Measurements from ENCODE around the gene C12orf54. TPM values are rescaled to one million over a fixed set of nuclear protein-coding genes. Genes with fewer than 3 reads are reported as not detected.
"Not testable (repeated sequence)": the region's sequence is repeated elsewhere in the genome, so short reads cannot be mapped to it uniquely, and the experiment has no call there.

C12orf54 gene
- total RNA-seq, 1 donor from 2014 or later, result 0.53 TPM

DNA sequence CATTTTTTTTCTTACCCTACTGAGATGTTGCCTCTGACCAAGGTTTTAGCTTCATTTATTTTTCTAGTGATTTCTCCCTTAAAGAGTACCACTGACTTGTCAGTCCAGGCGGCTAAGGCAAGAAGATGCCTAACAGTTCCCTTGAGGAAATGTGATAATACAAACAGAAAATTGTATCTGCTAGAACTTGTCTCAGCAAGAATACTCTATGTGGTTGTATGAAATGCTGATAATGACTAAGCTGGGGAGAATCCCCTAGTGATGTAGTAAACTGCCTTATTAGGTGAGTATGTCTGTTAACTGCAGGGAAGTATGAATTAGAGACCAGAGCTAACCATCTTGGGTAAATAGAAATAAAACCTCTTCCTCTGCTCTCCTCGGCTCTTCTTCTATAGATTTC, 6.7 kb downstream of the C12orf54 start:
- intact Hi-C loops (cut with DNase I), result no loop called here
- ATAC-seq (no peak), DNase-seq (no peak)
- no peaks in the 10 kb centered on the region for H3K27me3 ChIP-seq (ENCODE audit: low read depth)
- H3K27ac ChIP-seq, result no peak overlapping the region
- H3K4me1 ChIP-seq, result no peaks in the 10 kb centered on the region
- no peaks in the 10 kb centered on the region for H3K36me3 ChIP-seq
- no peak overlapping the region for H3K4me3 ChIP-seq
- TF ChIP-seq, protein P1, sequence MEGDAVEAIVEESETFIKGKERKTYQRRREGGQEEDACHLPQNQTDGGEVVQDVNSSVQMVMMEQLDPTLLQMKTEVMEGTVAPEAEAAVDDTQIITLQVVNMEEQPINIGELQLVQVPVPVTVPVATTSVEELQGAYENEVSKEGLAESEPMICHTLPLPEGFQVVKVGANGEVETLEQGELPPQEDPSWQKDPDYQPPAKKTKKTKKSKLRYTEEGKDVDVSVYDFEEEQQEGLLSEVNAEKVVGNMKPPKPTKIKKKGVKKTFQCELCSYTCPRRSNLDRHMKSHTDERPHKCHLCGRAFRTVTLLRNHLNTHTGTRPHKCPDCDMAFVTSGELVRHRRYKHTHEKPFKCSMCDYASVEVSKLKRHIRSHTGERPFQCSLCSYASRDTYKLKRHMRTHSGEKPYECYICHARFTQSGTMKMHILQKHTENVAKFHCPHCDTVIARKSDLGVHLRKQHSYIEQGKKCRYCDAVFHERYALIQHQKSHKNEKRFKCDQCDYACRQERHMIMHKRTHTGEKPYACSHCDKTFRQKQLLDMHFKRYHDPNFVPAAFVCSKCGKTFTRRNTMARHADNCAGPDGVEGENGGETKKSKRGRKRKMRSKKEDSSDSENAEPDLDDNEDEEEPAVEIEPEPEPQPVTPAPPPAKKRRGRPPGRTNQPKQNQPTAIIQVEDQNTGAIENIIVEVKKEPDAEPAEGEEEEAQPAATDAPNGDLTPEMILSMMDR (IDR thresholded peaks at IDR 0.05), result no peak
- H3K9me3 ChIP-seq, result no peaks in the 10 kb centered on the region

DNA sequence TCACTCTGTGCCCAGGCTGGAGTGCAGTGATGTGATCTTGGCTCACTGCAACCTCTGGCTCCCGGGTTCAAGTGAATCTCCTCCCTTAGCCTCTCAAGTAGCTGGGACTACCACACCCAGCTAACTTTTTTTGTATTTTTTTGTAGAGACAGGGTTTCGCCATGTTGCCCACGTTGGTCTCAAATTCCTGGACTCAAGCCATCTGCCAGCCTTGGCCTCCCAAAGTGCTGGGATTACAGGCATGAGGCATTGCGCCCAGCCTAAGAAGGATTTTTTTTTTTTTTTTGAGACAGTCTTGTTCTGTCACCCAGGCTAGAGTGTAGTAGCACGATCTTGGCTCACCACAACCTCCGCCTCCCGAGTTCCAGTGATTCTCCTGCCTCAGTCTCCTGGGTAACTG, 7.2 kb downstream of the C12orf54 start:
- H3K9me3 ChIP-seq; H3K27ac ChIP-seq; intact Hi-C loops (cut with DNase I); ATAC-seq; H3K27me3 ChIP-seq (ENCODE audit: low read depth); H3K4me3 ChIP-seq; DNase-seq; H3K4me1 ChIP-seq; H3K36me3 ChIP-seq: not testable (repeated sequence)

DNA sequence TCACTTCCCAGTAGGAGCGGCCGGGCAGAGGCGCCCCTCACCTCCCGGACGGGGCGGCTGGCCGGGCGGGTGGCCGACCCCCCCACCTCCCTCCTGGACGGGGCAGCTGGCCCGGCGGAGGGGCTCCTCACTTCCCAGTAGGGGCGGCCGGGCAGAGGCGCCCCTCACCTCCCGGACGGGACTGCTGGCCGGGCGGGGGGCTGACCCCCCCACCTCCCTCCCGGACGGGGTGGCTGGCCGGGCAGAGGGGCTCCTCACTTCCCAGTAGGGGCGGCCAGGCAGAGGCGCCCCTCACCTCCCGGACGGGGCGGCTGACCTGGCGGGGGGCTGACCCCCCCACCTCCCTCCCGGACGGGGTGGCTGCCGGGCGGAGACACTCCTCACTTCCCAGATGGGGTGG, 18.0 kb downstream of the C12orf54 start:
- intact Hi-C loops (cut with DNase I); H3K36me3 ChIP-seq; H3K4me3 ChIP-seq; H3K27me3 ChIP-seq (ENCODE audit: low read depth); ATAC-seq; H3K4me1 ChIP-seq; DNase-seq; H3K27ac ChIP-seq; H3K9me3 ChIP-seq: not testable (repeated sequence)

DNA sequence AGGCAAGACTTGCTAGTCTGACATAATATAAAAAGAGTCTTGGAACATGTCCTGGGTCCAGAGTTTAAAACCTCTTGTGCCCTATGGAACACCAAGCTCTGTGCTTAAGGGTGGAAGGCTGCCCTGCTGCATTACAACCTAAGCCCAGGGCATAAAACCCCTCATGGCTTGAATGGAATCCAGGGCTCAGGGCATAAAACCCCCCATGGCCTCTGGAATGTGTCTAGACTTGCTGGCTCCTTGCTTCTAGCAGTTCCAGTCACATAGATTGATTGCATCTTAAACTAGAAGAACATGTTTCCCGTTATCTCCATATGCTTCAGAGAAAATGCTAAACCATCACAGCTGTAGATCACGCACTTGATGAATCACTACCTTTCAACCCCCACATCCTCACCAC, 24.5 kb downstream of the C12orf54 start:
- H3K27me3 ChIP-seq (ENCODE audit: low read depth); H3K36me3 ChIP-seq; H3K9me3 ChIP-seq; ATAC-seq; H3K27ac ChIP-seq; intact Hi-C loops (cut with DNase I); DNase-seq; H3K4me3 ChIP-seq; H3K4me1 ChIP-seq: not testable (repeated sequence)

DNA sequence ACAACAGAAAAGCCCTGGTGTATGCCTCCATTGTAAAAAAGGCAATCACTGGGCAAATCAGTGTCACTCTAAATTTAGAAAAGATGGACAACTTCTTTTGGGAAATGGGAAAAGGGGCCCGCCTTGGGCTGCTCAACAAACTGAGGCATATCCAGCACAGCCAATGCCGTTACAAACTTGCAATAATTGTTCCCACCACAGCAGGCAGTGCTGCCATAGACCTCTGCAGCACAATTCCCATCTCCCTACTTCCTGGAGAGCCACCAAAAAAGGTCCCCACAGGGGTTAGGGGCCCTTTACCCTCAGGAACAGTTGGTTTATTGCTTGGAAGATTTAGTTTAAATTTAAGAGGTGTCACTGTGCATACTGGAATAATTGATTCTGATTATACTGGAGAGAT, 26.7 kb downstream of the C12orf54 start:
- ATAC-seq, result no peak
- Histone ChIP-seq H3K27ac (no peak overlapping the region), H3K36me3 (no peaks in the 10 kb centered on the region), H3K4me1 (no peaks in the 10 kb centered on the region), H3K4me3 (no peak overlapping the region), H3K9me3 (no peaks in the 10 kb centered on the region), H3K27me3 (ENCODE audit: low read depth) (no peaks in the 10 kb centered on the region)
- no peak for DNase-seq
- intact Hi-C loops (cut with DNase I), result no loop called here
- TF ChIP-seq, protein P1 (IDR thresholded peaks at IDR 0.05), result no peak

DNA sequence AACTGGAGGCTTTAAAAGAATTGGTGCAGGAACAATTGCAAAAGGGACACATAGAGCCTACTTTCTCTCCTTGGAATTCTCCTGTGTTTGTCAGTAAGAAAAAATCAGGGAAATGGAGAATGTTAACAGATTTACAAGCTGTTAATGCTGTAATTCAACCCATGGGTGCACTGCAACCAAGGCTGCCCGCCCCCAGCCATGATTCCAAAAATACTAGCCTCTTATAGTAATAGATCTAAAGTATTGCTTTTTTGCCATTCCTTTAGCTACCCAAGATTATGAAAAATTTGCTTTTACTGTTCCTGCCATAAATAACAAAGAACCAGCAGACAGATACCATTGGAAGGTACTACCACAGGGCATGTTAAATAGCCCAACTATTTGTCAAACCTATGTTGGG, 27.8 kb downstream of the C12orf54 start:
- TF ChIP-seq, protein P1 (IDR thresholded peaks at IDR 0.05), result no peak
- ATAC-seq (no peak), DNase-seq (no peak)
- no peaks in the 10 kb centered on the region for H3K9me3 ChIP-seq
- intact Hi-C loops (cut with DNase I), result no loop called here
- H3K36me3 ChIP-seq, result no peaks in the 10 kb centered on the region
- no peaks in the 10 kb centered on the region for H3K27me3 ChIP-seq (ENCODE audit: low read depth)
- H3K27ac ChIP-seq, result no peak overlapping the region
- H3K4me1 ChIP-seq, result no peaks in the 10 kb centered on the region
- no peak overlapping the region for H3K4me3 ChIP-seq

DNA sequence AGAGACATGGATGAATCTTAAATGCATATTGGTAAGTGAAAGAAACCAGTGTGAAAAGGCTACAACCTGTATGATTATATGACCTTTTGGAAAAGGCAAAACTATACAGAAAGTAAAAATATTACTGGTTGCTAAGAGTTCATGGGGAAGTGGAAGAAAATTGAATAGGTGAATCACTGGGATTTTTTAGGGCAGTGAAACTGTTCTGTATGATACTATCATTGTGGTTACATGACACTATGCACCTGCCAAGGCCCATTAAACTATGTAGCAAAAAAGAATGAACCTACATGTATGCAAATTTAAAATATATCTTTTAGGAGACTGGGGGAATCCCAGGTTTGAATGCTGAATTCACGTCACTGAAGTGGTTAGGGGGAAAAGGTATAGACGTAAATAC, 30.6 kb downstream of the C12orf54 start:
- intact Hi-C loops (cut with DNase I), result no loop called here
- DNase-seq (no peak), ATAC-seq (no peak)
- Histone ChIP-seq H3K9me3 (no peaks in the 10 kb centered on the region), H3K27ac (no peak overlapping the region), H3K4me1 (no peaks in the 10 kb centered on the region), H3K4me3 (no peak overlapping the region), H3K27me3 (ENCODE audit: low read depth) (no peaks in the 10 kb centered on the region), H3K36me3 (no peaks in the 10 kb centered on the region)
- TF ChIP-seq, protein P1 (IDR thresholded peaks at IDR 0.05), result no peak
